Germinal center (tissue), 1 donor: Measurements from ENCODE around the gene DDX4.
"Not testable (repeated sequence)": the region's sequence is repeated elsewhere in the genome, so short reads cannot be mapped to it uniquely, and the experiment has no call there.

Experiments used
- DNase-seq: peaks from one replicate; pipeline ENCODE4 v3.0.0; 2012; ENCODE audit warnings: mixed read lengths, low spot score

Gene DDX4

DNA sequence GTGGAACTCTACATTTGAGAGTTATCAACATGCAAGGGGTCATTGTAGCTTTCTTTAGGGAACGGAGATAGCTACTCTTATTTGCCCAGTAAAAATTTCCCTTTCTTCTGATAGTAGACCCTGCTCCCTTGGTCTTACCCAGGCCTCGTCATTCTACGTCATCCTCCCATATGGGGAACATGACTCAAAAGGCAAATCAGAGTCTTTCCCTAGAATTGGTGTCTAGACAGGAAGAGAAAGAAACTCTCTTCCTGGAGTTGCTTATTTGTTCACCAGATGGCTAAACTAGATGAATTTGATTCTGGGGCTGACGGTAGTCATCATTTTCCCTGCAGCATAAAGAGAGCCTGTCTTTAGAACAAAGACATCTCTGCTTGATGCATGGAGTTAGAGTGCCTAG lies 13.6 kb upstream of the DDX4 start:
- DNase-seq, result no peak

DNA sequence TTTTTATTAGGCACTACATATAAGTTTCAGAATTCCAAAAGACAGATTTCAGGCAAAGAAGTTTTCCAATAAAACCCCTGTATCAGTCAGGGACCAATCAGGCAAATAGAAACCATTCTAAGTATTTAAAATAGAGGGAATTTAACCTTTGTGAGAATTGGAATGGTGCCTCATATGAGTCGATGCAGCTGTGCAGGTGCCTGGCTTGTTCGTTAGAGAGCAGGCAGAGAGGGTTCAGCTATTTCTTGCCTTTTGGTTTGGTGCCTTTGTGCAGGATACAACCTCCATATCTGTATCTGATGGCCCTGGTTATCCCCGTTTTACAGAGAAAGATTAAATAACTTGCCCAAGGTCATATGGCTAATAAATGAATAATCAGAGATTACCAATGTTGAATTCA lies 6.0 kb upstream of the DDX4 start:
- DNase-seq, result no peak

DNA sequence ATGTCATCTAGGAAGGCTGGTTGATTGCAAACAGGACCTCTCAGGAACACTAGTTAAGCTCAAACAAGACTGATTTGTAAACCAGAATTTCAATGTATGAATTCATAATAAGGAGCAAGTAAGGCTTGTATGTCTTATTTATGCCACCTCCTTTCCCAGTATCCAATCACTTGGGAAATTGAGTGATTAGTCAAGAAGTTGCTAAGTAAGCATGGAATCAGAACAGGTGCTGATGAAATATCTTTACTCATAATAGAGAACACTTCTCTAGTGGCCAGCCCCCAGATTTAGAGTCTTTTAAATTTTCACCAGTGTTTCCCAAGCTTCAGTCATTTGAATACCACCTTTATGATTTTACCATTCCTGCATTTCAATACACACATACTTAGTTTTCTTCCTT lies 5.3 kb upstream of the DDX4 start:
- DNase-seq, result no peak

DNA sequence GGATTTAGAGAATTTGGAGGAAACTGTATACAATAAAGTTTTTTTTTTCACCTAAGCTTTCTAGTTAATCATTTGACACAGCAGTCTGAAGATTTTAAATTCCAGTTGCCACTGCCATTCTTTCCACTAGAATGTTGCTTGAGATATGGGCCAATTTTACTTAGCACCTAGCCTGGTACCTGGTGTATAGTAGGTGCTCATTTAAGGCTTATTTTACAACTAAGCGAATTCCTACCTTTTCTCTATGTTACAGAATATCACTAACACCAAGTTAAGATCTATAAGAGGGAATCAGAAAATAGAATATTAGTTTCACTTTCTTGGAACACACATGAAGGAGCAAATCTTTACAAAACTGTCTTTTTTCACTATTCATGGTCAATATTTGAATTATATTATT lies 3.2 kb upstream of the DDX4 start:
- DNase-seq, result no peak

DNA sequence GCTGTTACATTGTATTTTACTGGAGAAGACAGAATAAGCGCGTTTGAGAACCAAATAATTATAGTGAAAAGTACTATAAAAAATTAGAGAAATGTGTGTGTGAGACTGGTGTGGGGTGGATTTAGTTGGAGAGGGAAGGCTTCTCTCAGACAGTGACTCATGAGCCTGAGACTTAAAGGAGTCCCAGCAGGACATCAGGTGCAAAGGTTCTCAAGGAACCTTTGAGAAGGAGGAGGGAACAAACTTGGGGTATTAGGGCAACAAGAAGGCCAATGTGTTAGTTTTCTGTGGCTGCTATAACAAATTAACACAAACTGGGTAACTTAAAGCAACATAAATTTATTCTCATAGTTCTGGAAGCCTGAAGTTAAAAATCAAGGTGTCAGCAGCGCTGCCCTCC lies 4.9 kb downstream of the DDX4 start:
- no peak for DNase-seq

DNA sequence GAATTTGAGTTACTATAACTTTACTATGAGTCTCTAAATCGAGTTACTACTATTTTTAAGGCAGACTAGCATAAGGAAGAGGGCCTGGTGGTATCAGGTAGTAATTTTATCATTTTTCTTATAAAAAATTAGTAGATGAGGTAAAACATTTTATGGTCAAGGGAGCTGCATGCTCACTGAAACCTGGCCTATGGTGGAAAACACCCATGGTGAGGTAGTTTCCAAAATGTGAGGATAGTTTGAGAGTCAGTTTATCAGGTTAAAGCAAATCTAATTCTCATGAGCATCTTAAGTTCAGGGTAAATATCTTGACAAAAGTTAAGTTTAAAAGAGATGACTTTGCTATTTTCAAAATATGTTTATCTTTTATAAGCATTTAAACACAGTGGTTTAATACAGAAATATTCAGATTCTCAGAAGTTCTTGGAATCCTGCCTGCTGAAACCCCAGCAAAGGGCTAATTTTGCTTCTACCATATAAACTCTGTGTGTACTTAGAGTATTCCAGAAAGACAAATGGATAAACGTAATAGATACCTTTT lies 10.0 kb downstream of the DDX4 start:
- no peak for DNase-seq

DNA sequence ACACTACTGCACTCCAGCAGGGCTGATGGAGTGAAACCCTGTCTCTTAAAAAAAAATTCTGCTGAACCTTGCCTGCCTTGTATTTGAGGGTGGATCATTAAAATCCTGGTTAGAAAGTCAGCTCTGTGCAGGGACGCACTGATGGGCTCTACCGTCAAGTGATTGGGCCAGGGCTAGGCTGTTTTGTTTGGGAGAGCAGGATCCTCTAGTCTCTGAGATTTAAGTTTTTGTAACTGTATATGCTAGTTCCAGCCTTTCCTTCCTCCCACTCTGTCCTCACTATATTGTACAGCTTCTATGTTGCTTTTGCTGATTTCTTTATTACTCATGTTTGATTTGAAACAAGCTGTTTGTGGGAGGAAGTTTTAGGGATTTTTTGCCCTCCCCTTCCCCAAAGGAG lies 11.5 kb downstream of the DDX4 start:
- DNase-seq, result no peak

DNA sequence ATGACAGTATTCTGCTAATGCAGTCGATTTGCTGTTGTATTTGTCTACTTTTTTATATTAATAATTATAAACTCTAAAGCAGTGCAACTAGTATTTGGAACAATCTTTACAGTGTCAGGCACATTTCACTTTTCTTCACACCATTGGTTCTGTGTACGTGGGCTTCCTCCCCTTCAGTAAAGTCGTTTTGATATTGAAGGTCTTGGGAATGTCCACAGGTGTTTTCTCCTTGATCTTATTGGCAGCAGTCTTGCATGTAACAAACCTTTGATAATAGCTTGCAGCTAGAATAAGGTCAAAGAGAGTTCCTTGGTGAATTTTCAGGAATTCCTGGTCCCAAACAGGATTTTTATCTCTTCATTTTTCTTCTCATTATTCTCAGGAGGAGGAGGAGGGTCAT lies 12.2 kb downstream of the DDX4 start:
- DNase-seq, result no peak

DNA sequence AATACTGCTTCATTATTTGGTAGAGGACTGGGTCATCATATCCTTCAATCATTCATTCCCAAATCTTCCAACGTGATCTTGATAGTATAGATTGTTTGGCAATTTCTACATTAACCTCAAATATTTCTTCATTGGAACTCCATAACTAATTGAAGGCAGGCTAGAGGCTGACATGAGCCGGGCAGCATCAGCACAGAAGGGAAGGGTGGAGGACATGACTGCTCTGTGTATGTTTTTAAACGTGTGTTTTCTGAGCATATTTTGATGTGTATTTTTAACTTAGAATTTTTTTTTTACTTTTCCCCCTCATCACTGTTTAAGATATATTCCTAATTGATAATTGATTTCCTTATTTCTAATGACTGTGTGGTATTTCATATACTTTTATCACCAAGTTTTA lies 12.6 kb downstream of the DDX4 start:
- DNase-seq, result no peak

DNA sequence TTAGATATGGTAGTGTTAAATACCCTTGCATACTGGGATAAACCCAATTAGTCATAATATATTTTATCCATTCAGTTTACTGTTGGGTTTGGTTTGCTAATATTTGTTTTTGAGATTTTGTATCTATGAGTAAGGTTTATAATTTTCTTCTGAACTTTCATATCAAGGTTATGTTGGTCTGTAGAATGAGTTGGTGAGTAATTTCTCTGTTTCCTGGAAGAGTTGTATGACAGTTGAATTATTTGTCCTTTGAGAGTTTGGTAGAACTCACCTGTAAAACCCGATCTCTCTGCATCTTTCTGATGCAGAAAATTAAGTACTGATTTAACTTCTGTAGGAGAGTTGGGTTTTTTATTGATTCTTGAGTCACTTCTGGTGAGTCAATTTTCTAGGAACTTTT lies 20.4 kb downstream of the DDX4 start:
- DNase-seq, result no peak

DNA sequence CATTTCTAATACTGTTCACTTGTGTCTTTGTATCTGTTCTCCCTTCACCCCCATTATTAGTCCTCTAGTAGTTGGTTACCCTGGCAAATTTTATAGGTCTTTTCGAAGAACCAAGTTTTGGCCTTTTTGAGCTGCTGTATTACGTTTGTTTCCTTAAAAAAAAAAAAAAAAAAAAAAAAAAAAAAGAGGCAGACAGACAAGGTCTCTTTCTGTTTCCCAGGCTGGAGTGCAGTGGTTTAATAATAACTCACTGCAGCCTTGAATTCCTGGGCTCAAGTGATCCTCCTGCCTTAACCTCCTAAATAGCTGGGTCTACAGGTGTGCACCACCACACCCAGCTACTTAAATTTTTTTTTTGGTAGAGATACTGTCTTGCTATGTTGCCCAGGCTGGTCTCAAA lies 20.9 kb downstream of the DDX4 start:
- no peak for DNase-seq

DNA sequence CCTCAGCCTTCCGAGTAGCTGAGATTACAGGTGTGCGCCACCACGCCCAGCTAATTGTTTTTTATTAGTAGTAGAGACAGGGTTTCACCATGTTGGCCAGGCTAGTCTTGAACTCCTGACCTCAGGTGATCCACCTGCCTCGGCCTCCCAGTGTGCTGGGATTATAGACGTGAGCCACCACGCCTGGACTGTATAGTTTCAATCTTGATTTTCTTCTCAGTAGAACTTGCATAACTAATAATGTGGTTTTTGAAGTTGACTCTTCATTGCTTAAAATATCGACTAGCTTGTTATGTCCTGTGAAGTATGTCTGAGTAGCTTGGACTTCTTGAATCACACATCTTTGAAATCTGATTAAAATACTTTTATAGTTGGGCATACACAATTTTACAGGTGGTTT lies 23.9 kb downstream of the DDX4 start:
- DNase-seq, result not testable (repeated sequence)

DNA sequence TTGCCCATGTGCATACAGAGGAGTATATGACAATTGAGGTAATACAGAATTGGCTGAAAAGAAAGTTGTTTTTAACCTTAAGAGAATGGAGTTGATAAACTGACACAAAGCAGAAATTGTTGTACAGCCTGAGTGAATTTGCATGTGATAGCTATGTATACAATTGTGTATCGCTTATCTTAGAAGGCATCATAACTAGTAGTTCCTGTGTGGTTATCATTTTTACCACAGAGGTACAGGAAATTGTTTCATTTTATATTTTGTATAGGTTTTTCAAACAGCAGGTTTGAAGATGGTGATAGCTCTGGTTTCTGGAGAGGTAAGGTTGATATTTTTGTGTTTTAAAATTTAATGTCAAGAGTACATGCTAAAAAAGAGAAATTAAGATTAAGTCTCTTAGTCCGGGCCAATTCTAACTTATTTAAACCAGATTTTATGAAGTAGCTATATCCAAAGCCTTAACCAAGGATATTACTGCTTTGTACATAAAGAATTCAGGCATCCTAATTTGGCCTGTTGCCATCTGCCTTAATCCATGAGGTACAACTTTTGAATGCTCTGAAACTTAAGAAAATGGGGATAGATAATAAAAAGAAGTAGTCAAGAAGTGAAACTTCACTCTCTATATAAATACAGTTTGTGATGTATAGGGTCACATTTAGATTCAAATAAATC lies 26.0 kb downstream of the DDX4 start:
- peak; percentile 5 for DNase-seq

DNA sequence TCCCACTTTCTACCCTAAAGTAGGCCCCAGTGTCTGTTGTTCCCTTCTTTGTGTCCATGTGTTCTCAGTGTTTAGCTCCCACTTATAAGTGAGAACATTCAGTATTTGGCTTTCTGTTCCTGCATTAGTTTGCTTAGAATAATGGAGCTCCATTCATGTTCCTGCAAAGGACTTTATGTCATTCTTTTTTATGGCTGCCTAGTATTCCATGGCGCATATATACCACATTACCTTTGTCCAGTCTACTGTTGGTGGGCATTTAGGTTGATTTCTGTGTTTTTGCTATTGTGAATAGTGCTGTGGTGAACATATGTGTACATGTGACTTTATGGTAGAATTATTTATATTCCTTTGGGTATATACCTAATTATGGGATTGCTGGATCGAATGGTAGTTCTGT lies 30.4 kb downstream of the DDX4 start:
- no peak for DNase-seq

DNA sequence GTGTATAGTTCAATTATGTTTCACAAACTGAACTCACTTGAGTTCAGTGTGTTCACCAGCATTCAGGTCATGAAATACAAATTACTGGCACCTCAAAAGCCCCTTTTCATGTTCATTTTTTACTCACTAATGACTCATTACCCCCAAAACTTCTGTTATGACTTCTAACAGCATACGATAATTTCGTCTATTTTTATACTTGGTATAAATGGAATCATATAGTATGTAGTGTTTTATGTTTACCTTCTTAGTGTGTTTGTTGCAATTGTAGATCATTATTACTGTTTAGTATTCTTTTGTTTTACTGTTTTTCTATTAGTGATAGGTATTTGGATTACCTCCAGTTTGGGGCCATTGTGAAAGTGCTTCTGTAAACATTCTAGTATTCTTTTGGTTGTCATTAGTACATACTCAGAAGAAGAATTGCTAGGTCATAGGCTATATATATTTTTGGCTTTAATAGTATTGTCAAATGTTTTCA lies 33.4 kb downstream of the DDX4 start:
- no peak for DNase-seq

DNA sequence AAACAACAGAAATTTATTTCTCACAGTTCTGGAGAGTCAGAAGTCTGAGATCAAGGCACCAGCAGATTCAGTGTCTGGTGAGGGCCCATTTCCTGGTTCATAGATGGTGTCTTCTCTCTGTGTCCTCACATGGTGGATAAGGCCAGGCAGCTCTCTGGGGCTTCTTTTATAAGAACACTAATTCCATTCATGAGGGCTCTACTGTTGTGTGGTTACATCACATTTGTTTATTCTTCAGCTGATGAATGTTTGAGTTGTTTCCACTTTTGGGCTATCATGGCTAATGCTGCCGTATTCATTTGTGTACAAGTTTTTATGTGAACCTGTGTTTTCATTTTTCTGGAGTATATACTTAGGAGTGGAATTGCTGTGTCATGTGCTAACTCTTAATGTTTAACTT lies 35.2 kb downstream of the DDX4 start:
- DNase-seq, result no peak

DNA sequence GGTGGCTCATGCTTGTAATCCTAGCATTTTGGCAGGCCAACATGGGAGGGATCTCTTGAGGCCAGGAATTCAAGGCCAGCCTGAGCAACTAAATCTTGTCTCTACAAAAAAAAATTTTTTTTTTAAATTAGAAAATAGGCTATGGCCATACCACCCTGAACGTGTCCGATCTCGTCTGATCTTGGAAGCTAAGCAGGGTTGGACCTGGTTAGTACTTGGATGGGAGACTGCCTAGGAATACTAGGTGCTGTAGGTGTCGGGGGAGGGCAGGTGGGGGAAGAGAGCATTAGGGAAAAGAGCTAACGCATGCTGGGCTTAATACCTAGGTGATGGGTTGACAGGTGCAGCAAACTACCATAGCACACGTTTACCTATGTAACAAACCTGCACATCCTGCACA lies 39.5 kb downstream of the DDX4 start:
- DNase-seq, result no peak

DNA sequence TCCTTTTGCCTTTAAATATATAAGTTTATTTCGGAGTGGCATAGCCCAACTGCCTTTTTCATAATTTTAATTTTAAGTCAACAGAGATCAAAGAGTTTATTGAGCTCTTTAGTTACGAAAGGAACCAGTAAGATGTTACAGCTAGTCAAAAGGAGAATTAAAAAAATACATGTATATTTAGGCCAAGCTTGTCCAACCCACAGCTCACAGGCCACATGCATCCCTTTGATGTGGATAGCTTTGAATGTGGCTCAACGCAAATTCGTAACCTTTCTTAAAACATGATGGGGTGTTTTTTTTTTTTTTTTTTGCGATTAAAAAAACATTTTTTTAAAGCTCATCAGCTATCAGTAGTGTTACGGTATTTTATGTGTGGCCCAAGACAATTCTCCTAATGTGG lies 63.1 kb downstream of the DDX4 start:
- no peak for DNase-seq

DNA sequence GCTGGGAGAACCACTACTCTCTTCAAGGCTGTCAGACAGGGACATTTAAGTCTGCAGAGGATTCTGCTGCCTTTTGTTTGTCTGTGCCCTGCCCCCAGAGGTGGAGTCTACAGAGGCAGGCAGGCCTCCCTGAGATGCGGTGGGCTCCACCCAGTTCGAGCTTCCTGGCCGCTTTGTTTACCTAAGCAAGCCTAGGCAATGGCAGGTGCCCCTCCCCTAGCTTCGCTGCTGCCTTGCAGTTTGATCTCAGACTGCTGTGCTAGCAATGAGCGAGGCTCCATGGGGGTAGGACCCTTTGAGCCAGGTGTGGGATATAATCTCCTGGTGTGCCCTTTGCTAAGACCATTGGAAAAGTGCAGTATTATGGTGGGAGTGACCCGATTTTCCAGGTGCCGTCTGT lies 71.0 kb downstream of the DDX4 start:
- DNase-seq, result not testable (repeated sequence)

DNA sequence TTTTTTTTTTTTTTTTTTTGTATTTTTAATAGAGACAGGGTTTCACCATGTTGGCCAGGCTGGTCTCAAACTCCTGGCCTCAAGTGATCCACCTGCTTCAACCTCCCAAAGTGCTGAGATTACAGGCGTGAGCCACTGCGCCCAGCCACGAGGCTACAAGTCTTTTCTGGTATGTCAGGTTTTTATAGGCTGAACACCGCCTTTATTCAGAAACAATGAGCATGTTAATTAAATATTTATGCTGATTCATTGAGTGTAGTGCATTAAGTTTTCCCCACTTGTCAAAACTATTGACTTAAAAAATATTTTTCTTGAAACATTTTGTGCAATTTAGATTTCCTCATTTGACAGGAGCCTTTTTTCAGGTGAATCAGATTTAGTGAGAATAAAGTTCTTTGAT lies 78.1 kb downstream of the DDX4 start:
- DNase-seq, result not testable (repeated sequence)

DNA sequence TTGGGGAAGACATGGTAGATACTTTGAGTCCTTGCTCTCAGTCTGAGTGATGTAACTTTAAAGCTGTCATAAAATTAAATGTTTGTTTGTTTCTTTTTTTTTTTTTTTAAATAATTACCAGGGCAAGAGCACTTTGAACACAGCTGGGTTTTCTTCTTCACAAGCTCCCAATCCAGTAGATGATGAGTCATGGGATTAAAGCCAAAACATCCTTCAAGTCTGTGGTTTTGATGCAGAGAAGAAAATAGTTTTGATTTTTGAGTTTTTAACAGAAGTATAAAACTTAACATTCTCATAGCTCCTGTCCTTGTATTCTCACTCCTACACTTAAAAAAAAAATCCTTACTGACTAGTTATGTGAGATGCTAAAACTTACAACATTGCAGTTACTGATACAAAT lies 78.5 kb downstream of the DDX4 start:
- no peak for DNase-seq

DNA sequence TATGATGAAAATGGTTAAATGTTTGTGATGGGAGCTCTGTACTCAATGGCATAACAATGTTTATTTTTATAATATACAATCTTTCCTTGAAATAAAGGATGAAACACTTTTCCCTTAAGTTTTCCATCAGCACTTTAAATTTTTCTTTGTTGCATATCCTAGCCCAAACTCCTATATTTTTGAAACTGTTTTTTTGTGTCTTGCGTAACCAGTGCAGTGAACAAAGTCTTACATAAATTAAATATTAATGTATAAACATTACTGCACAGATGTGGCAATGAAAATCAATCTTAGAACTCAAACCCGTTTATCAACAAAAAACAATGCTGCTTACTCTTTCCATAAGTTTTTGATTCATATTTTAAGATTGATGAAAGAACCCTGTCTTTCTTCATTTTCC lies 79.2 kb downstream of the DDX4 start:
- no peak for DNase-seq

DNA sequence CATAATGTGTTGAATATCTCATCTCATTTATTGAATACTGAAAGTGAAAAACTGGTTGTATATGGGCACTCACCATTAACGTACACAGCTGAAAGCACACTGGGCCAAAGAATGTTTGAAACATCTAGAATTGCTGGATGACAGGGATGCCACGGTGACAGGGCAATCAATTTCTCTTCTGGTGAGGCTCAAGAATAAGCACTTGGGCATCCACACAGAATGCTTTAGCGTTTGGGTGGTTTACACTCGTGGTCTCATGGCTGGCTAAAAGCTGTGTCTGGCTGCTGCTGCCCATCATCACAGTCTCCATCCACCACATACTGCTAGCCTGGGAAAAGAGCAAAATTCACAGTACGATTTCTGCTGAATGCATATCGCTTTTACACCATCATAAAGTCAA lies 82.6 kb downstream of the DDX4 start:
- no peak for DNase-seq

DNA sequence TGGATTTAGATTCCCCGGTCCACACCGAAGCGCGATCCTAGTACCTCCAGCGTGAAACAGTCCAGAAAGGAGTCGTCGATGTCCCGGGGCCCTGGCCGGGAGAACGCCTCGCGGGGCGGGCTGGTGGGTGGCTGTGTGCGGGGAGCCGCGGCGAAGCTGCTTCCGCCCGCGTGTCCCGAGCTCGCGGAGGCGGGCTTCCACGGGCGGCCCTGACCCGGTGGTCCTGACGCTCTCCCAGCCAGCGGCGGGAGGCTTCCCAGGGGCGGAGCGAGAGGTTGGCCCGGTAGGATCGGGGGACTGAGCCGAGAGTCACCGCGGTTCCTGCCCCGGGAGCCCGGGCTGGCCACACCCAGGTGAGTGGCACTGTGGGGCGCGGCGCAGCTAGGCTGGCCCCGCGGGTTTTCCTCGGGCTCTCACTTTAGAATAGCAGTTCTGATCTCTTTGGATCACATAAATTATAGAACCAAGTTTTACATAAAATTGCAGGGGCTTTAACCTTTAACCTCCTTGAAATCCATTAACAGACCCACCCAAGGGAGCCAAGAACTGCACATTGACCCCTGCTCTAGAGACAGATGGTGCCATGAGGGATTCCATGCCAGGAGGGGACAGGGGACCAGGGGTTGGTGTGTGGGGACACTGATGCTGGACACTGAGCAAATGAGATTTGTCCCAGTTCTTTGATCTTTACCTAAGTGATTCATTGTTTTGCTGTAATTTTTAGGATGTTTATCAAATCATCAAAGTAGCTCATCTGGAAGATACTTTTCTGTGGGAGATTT lies 84.1 kb downstream of the DDX4 start:
- DNase-seq, result peak; percentile 3
